Stomach (tissue), 9 donors: ENCODE data around the gene WDR72. TPM values are rescaled to one million over a fixed set of nuclear protein-coding genes. Genes with fewer than 3 reads are reported as not detected.

ENCODE experiments used
- DNase-seq, 2 donors: peaks; one replicate each; pipeline versions ENCODE4 v3.0.0 to v3.0.0-alpha.2; 2013 to 2019
- H3K27ac ChIP-seq, 5 donors: fragments of 200-600 bp in 4 of 5; sonication (generic) in 4 of 5; one replicate each; pipeline ENCODE4 v1.5.1; 2013 to 2019; ENCODE audit warnings: mild to moderate bottlenecking in 1 of 5, moderate library complexity in 1 of 5
- H3K27me3 ChIP-seq, 3 donors: fragments of 200-600 bp; sonication (generic); one replicate each; pipeline ENCODE4 v1.5.1; 2017 to 2019; ENCODE audit warnings: mixed run types in 1 of 3
- H3K36me3 ChIP-seq, 4 donors: fragments of 200-600 bp; sonication (generic); 1 replicate in 3 of 4; 2 replicates in 1 of 4; pipeline ENCODE4 v1.5.1; 2016 to 2019
- H3K4me1 ChIP-seq, 4 donors: fragments of 200-600 bp; sonication (generic); one replicate each; pipeline ENCODE4 v1.5.1; 2016 to 2019
- H3K4me3 ChIP-seq, 4 donors: fragments of 200-600 bp; sonication (generic) in 3 of 4; one replicate each; pipeline ENCODE4 v1.5.1; 2016 to 2019; ENCODE audit warnings: mild to moderate bottlenecking in 1 of 4
- H3K9me3 ChIP-seq, 4 donors: fragments of 200-600 bp; sonication (generic); one replicate each; pipeline ENCODE4 v1.5.1; 2016 to 2019
- CTCF ChIP-seq, 7 experiments: fragments of 450-650 bp in 4 of 7; fragments of 200-600 bp in 3 of 7; sonication (generic) in 3 of 7; IDR thresholded peaks; one replicate each; pipeline ENCODE4 v1.5.1; 2016 to 2019; ENCODE audit warnings: antibody characterized with exemption in 7 of 7, control low read depth in 2 of 7, mild to moderate bottlenecking in 1 of 7
- EP300 ChIP-seq: sonication (generic); formaldehyde crosslinking; IDR thresholded peaks from one replicate; pipeline ENCODE4 v1.6.1; 2017; ENCODE audit warnings: antibody characterized with exemption
- POLR2A ChIP-seq, 4 donors: fragments of 450-650 bp; IDR thresholded peaks; one replicate each; pipeline ENCODE4 v1.6.1; 2016; ENCODE audit warnings: antibody characterized with exemption in 4 of 4, control low read depth in 2 of 4, mild to moderate bottlenecking in 1 of 4, moderate library complexity in 1 of 4
- POLR2AphosphoS5 ChIP-seq, 3 donors: sonication (generic); formaldehyde crosslinking; IDR thresholded peaks; one replicate each; pipeline ENCODE4 v1.6.1; 2016; ENCODE audit warnings: antibody characterized with exemption in 3 of 3
- WGBS, 5 donors: extraction: QIAGEN DNeasy Blood & Tissue Kit in 3 of 5; methylation state at CpG; one replicate each; pipeline versions ENCODE4 v1.1.5 to v1.1.7; 2013 to 2018; 5-methylcytosine and 5-hydroxymethylcytosine counted together
- intact Hi-C: fragments of 100-400 bp; cut with DNase I; formaldehyde crosslinking; loops from one replicate; pipeline ENCODE4 v1.15.1; 2023; ENCODE audit warnings: low total_unique reads
- polyA plus RNA-seq, 3 donors: library from polyadenylated mRNA; stranded (reverse); fragments of 200-250 nt; gene quantifications; one replicate each; pipeline ENCODE4 v1.2.3, GENCODE V29; 2013
- total RNA-seq, 5 donors: library from RNA; depleted of rRNA; stranded (reverse); fragments of >200 nt; gene quantifications; one replicate each; pipeline versions ENCODE4 v1.1.0 to v1.2.3, GENCODE V29; 2014 to 2016
- donor health status: healthy with polysubstance abuse.
- donor health status: Bipolar disorder and iron deficiency.
- donor health status: healthy.

WDR72 gene
- total and polyA plus RNA-seq, 8 donors: under 0.01 to 0.61 (median 0.41) TPM; not detected in 2

DNA sequence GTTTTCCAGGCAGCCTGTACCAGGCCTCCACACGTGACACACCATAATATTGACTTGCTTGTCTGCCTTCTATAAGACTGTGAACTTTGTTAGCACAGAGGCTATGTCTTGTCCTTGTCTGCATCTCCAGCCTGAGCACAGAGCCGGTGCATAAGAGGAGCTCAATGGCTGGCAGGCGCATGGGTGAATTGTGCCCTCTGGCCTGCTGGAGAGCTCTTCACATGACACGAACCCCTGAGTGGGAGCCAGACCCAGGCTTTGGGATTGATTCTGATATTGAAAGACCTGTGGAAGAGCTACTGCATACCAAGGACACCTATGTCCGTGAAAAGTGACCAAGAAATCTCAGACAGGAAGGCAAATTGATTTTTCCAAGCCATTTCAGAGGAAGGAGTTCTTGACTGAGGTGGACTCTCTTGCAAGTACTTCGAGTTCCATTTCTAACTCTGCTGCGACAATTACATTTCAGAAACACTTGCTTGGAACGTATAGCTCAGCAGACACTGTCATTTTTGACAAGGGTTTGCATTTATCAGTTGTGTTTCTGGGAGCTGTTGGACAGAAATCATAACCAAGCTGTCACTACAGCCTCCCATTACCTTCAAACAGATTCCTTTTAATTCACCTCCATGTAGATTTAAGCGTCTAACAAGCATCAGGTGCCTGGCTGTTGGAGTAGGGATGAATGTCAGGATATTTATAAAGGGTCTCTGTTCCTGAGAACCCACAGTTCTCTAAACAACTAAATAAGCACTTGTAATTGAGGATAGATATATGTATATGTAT lies 281.3 kb downstream of the WDR72 start:
- Histone ChIP-seq H3K27ac (no peak overlapping the region), H3K36me3 (no peaks in the 10 kb centered on the region), H3K4me3 (no peak overlapping the region), H3K9me3 (no peaks in the 10 kb centered on the region), H3K4me1 (no peaks in the 10 kb centered on the region), H3K27me3 (no peaks in the 10 kb centered on the region)
- TF ChIP-seq POLR2A (IDR thresholded peaks at IDR 0.05): no peak
- TF ChIP-seq POLR2AphosphoS5 (IDR thresholded peaks at IDR 0.05): no peak
- no peak for TF ChIP-seq EP300
- no peak for TF ChIP-seq CTCF (IDR thresholded peaks at IDR 0.05)
- 79 to 91% (median 89%) methylated on average over 9 of the region's 9 CpGs for WGBS, 5 donors
- intact Hi-C loops: no loop called here
- no peak for DNase-seq

DNA sequence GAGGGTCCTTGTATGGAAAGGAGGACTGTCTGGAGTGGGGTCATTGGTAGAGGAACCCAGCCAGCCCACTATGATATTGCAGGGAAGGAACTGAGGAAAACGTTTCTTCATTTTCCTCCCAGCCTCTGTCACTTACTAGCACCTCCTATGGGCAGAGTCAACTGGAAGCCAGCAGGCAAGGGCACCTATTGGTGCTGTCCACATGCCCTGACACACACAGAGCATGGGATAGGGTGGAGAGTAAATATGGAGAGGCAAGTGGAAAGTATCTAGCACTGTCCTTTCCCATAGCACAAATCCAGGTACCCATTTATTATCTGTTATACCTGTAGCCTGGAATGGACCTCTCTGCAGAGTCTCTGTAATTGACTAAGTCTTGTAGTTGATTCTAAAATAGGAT lies 285.6 kb downstream of the WDR72 start:
- TF ChIP-seq POLR2A (IDR thresholded peaks at IDR 0.05) (no peak), POLR2AphosphoS5 (IDR thresholded peaks at IDR 0.05) (no peak), EP300 (no peak), CTCF (IDR thresholded peaks at IDR 0.05) (no peak)
- Histone ChIP-seq H3K4me3 (no peak overlapping the region), H3K27ac (no peak overlapping the region), H3K9me3 (no peaks in the 10 kb centered on the region), H3K36me3 (no peaks in the 10 kb centered on the region), H3K27me3 (no peaks in the 10 kb centered on the region), H3K4me1 (no peaks in the 10 kb centered on the region)
- 37 to 56% (median 52%) methylated on average over 1 of the region's 1 CpG for WGBS, 5 donors
- intact Hi-C loops: no loop called here
- DNase-seq: no peak

DNA sequence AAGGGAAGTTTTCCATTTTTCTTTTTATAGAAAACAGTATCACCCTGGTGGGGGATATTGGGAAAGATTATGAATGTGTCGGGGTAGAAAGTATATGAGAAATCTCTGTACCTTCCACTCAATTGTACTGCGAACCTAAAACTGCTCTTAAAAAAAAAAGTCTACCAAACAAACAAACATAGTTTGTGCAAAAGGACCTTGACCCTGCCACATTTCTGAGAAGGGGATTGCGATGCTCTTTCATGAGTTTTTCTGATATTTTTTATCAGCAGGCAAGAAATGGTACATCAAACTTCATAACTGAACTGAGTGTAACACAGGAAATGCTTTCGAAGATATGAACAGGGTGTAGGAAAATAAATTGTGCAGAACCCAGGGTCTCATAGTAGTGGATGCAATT lies 286.0 kb downstream of the WDR72 start:
- H3K4me3 ChIP-seq: no peak overlapping the region
- H3K27me3 ChIP-seq: no peaks in the 10 kb centered on the region
- H3K4me1 ChIP-seq: no peaks in the 10 kb centered on the region
- no peak for TF ChIP-seq EP300
- TF ChIP-seq POLR2A (IDR thresholded peaks at IDR 0.05): no peak
- no peak for TF ChIP-seq CTCF (IDR thresholded peaks at IDR 0.05)
- no peak for TF ChIP-seq POLR2AphosphoS5 (IDR thresholded peaks at IDR 0.05)
- no peaks in the 10 kb centered on the region for H3K9me3 ChIP-seq
- no peaks in the 10 kb centered on the region for H3K36me3 ChIP-seq
- no peak overlapping the region for H3K27ac ChIP-seq
- intact Hi-C loops: no loop called here
- 69 to 78% (median 75%) methylated on average over 4 of the region's 4 CpGs for WGBS, 5 donors
- DNase-seq: no peak

- WGBS, 5 donors: 21 to 31% (median 26%) methylated on average over 5 of the region's 5 CpGs
- Histone ChIP-seq H3K36me3 (no peaks in the 10 kb centered on the region), H3K27ac (no peak overlapping the region), H3K27me3 (no peaks in the 10 kb centered on the region), H3K4me3 (no peak overlapping the region), H3K9me3 (no peaks in the 10 kb centered on the region), H3K4me1 (no peaks in the 10 kb centered on the region)
- DNase-seq: peak in 1 of 2 donors; percentile 8
- TF ChIP-seq POLR2AphosphoS5 (IDR thresholded peaks at IDR 0.05) (no peak), CTCF (IDR thresholded peaks at IDR 0.05) (no peak), POLR2A (IDR thresholded peaks at IDR 0.05) (no peak), EP300 (no peak)
- intact Hi-C loops: no loop called here
Observed at GRCh38 chr15:53472883-53473282, 286.6 kb downstream of the WDR72 start.
